ENCODE results near the gene MCF2. TPM values are rescaled to one million over a fixed set of nuclear protein-coding genes. Genes with fewer than 3 reads are reported as not detected.

The MCF2 gene
- total and polyA plus RNA-seq, 7 donors: 0.14 to 0.31 TPM; not detected in 5

DNA sequence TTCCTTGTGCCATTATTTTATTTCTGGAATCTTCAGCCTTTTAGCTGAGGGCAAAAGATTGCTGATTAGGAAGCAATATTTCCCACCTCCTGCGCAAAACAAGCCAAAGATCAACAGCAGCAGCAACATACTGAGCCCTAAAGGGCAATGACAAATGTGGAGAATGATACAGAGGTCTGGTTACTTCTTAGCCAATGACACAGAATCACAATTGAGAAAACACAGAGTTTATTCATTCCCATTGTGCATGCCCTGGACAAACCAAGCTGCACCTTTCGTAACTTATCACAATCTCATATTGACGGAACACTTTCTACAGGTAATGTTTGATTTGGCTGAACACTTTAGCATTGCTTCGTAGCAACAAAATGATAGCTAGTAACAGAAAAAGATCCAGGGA, 164.0 kb downstream of the MCF2 start:
- DNase-seq (no peak), ATAC-seq (no peak)
- no peak overlapping the region for H3K27ac ChIP-seq
- TF ChIP-seq, protein P1, sequence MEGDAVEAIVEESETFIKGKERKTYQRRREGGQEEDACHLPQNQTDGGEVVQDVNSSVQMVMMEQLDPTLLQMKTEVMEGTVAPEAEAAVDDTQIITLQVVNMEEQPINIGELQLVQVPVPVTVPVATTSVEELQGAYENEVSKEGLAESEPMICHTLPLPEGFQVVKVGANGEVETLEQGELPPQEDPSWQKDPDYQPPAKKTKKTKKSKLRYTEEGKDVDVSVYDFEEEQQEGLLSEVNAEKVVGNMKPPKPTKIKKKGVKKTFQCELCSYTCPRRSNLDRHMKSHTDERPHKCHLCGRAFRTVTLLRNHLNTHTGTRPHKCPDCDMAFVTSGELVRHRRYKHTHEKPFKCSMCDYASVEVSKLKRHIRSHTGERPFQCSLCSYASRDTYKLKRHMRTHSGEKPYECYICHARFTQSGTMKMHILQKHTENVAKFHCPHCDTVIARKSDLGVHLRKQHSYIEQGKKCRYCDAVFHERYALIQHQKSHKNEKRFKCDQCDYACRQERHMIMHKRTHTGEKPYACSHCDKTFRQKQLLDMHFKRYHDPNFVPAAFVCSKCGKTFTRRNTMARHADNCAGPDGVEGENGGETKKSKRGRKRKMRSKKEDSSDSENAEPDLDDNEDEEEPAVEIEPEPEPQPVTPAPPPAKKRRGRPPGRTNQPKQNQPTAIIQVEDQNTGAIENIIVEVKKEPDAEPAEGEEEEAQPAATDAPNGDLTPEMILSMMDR (IDR thresholded peaks at IDR 0.05): no peak
- intact Hi-C loops (cut with DNase I): no loop called here
- H3K4me1 ChIP-seq: no peaks in the 10 kb centered on the region
- no peaks in the 10 kb centered on the region for H3K36me3 ChIP-seq (ENCODE audit: insufficient read depth in 1 of 2, low read depth in 1 of 2)
- no peaks in the 10 kb centered on the region for H3K9me3 ChIP-seq
- no peak overlapping the region for H3K4me3 ChIP-seq
- 89 to 97% (median 97%) methylated on average over 4 of the region's 4 CpGs for WGBS, 3 donors
- peaks cover 0 to 3% (median 0%) of the 10 kb centered on the region in 3 donors for H3K27me3 ChIP-seq (ENCODE audit: insufficient read depth in 3 of 3, low read length in 2 of 3)

DNA sequence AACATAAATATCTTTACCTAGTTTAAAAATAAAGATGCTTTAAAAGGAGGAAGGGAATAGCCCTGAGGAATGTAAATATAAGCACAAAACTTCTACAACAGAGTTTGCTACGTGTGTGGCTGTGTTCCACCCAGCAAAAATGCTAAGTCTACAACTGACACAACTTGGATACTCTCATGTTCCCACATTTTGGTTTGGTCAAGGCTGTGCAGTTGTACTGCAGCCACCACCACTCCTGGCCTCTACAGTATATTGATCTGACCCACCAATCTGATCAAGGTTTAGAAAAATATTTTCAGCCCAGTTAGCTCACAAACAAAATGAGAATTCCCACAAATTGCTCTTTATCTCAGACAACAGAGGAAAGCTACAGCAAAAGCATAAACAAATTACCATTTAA, 165.3 kb downstream of the MCF2 start:
- 47 to 85% (median 83%) methylated on average over 1 of the region's 1 CpG for WGBS, 3 donors
- ATAC-seq: no peak
- TF ChIP-seq, protein P1 (IDR thresholded peaks at IDR 0.05): no peak

DNA sequence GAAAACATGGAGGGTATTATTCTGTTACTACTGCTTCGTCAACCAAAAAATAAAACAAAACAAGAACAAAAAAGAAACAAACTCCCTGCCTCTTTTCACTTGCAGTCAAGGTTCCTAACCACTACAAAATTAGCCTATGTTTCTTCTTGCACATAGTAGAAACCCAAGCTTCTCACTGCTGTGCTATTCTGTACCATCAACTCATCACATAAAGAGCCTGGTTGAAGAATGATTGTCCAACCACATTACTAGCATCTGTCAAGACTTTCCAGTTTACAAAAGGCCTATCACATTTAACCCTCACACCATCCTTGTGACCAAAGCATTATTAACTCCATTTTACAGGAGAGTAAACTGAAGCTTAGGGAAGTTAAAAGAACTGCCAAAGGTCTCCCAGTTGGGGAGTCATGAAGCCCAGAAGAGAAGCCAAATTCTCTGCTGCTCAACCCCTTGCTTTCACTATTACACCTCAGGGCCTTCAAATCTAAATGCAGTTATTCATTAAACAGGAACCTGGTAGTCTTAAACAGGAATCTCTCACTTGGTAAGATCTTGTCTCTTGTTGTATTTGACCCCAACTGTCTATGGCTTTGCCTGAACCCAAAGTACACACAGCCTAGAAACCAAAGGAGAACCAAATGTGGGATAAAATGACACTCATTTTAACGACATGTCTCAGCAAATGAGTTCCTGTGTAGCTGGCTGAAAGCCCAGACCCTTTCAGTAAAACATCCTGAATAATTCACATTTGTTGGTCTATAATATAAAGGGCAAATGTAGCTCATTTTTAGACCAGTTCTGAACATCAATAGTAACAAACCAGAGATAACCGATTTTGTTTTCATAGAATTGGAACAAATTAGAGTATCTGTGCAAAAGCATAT, 168.8 kb downstream of the MCF2 start:
- DNase-seq: no peak
- no peaks in the 10 kb centered on the region for H3K36me3 ChIP-seq (ENCODE audit: insufficient read depth in 1 of 2, low read depth in 1 of 2)
- H3K4me3 ChIP-seq: no peak overlapping the region
- no peak overlapping the region for H3K27ac ChIP-seq
- ATAC-seq: no peak
- intact Hi-C loops (cut with DNase I): no loop called here
- TF ChIP-seq, protein P1 (IDR thresholded peaks at IDR 0.05): no peak
- H3K4me1 ChIP-seq: no peaks in the 10 kb centered on the region
- WGBS, 3 donors: 41 to 48% (median 42%) methylated on average over 3 of the region's 3 CpGs
- no peaks in the 10 kb centered on the region for H3K9me3 ChIP-seq
- H3K27me3 ChIP-seq (ENCODE audit: insufficient read depth in 3 of 3, low read length in 2 of 3): no peaks in the 10 kb centered on the region

More for the DNA sequence above, 165.3 kb downstream of the MCF2 start:
- Histone ChIP-seq H3K36me3 (ENCODE audit: insufficient read depth in 1 of 2, low read depth in 1 of 2) (no peaks in the 10 kb centered on the region), H3K27ac (no peak overlapping the region), H3K27me3 (ENCODE audit: insufficient read depth in 3 of 3, low read length in 2 of 3) (peaks cover 0 to 3% (median 0%) of the 10 kb centered on the region in 3 donors), H3K4me3 (no peak overlapping the region), H3K4me1 (no peaks in the 10 kb centered on the region), H3K9me3 (no peaks in the 10 kb centered on the region)
- DNase-seq: no peak
- intact Hi-C loops (cut with DNase I): no loop called here

DNA sequence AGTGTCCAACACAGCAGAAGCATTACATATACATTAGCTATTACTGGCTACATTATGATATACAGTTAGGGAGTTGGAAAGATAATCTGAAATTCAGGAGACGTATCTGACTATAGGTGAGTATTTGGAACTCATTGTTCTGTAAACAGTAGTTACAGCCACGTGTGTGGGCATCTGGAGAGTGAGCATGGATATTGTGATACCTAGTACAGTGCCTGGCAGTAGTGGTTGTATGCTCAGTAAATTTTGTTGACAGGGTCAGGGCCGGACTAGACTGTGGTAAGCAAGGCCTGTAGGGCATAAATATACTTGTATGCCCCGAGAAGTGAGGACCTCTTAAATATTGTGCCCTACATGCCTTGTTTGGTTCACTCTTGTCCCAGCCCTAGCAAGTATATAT, 174.5 kb downstream of the MCF2 start:
- 64 to 82% (median 77%) methylated on average over 4 of the region's 4 CpGs for WGBS, 3 donors
- intact Hi-C loops (cut with DNase I): no loop called here
- no peaks in the 10 kb centered on the region for H3K36me3 ChIP-seq (ENCODE audit: insufficient read depth in 1 of 2, low read depth in 1 of 2)
- H3K27me3 ChIP-seq (ENCODE audit: insufficient read depth in 3 of 3, low read length in 2 of 3): no peaks in the 10 kb centered on the region
- ATAC-seq: no peak
- no peaks in the 10 kb centered on the region for H3K4me1 ChIP-seq
- no peak for DNase-seq
- H3K4me3 ChIP-seq: no peak overlapping the region
- H3K9me3 ChIP-seq: no peaks in the 10 kb centered on the region
- H3K27ac ChIP-seq: no peak overlapping the region
- TF ChIP-seq, protein P1 (IDR thresholded peaks at IDR 0.05): no peak

Measured in psoas muscle (tissue), 8 donors.